OCI-LY7 (cell line): ENCODE measurements around the gene DUSP22. TPM values are rescaled to one million over a fixed set of nuclear protein-coding genes. Genes with fewer than 3 reads are reported as not detected.

Experiments
- BruUV-seq: library from RNA; stranded (reverse); fragments of 400-500 nt; replicated peaks from 2 replicates; lab custom pipeline; 2021; lab: Mats Ljungman, UMichigan
- CTCF ChIA-PET: fragments of 300-600 bp; sonication (Branson Sonifier 250); formaldehyde crosslinking; loops from one replicate; lab custom pipeline; 2022; ENCODE audit warnings: antibody characterized with exemption; ENCODE audit not compliant: unreplicated experiment; lab: Charles Lee
- POLR2A ChIA-PET: fragments of 300-600 bp; sonication (Branson Sonifier 250); formaldehyde crosslinking; loops from one replicate; lab custom pipeline; 2022; ENCODE audit warnings: antibody characterized with exemption; lab: Charles Lee
- DNase-seq: peaks from one replicate; pipeline ENCODE4 v3.0.0-alpha.2; 2015; ENCODE audit warnings: low spot score
- H2AFZ ChIP-seq: fragments of 200-600 bp; sonication (generic), shearing (Covaris generic); 2 replicates; pipeline ENCODE4 v1.6.1; 2014; ENCODE audit warnings: mild to moderate bottlenecking, antibody characterized with exemption, low read length, moderate library complexity
- H3K27ac ChIP-seq: fragments of 200-600 bp; sonication (generic); 2 replicates; pipeline ENCODE4 v1.5.1; 2014; ENCODE audit warnings: mixed run types, low read depth, mild to moderate bottlenecking, moderate library complexity, low read length, inconsistent platforms; ENCODE audit not compliant: poor library complexity, severe bottlenecking
- H3K36me3 ChIP-seq: fragments of 200-600 bp; sonication (generic); 2 replicates; pipeline ENCODE4 v1.6.1; 2014; ENCODE audit warnings: mild to moderate bottlenecking, antibody characterized with exemption, low read length, moderate library complexity, mixed read lengths; ENCODE audit not compliant: insufficient read depth
- H3K4me1 ChIP-seq: fragments of 200-600 bp; sonication (generic); 2 replicates; pipeline ENCODE4 v1.5.1; 2014; ENCODE audit warnings: mild to moderate bottlenecking, low read length; ENCODE audit not compliant: insufficient read depth, poor library complexity, severe bottlenecking
- H3K4me2 ChIP-seq: fragments of 200-600 bp; sonication (generic); 2 replicates; pipeline ENCODE4 v1.6.1; 2014; ENCODE audit warnings: mild to moderate bottlenecking, low read length
- H3K4me3 ChIP-seq: fragments of 200-600 bp; sonication (generic); 2 replicates; pipeline ENCODE4 v1.5.1; 2014; ENCODE audit warnings: mild to moderate bottlenecking, low read depth, low read length; ENCODE audit not compliant: poor library complexity, severe bottlenecking
- H3K79me2 ChIP-seq: fragments of 200-600 bp; sonication (generic); 2 replicates; pipeline ENCODE4 v1.6.1; 2016; ENCODE audit warnings: low read depth, mild to moderate bottlenecking, low read length, moderate library complexity, mixed read lengths; ENCODE audit not compliant: insufficient read depth
- H3K9me2 ChIP-seq: fragments of 200-600 bp; sonication (generic); 2 replicates; pipeline ENCODE4 v1.6.1; 2016; ENCODE audit warnings: mild to moderate bottlenecking, low read length, mixed read lengths; ENCODE audit not compliant: insufficient read depth
- H3K9me3 ChIP-seq: fragments of 200-600 bp; sonication (generic); 2 replicates; pipeline ENCODE4 v1.6.1; 2014; ENCODE audit warnings: mild to moderate bottlenecking, mixed run types, low read length, mixed read lengths
- H4K20me1 ChIP-seq: fragments of 200-600 bp; sonication (generic); 2 replicates; pipeline ENCODE4 v1.6.1; 2014; ENCODE audit warnings: mild to moderate bottlenecking, antibody characterized with exemption, low read length, moderate library complexity, mixed read lengths; ENCODE audit not compliant: insufficient read depth
- CTCF ChIP-seq: fragments of 200-600 bp; sonication (generic); conservative IDR thresholded peaks from 2 replicates; pipeline ENCODE4 v1.5.1; 2014; ENCODE audit warnings: mild to moderate bottlenecking, antibody characterized with exemption, low read length, moderate library complexity, mixed read lengths
- EZH2phosphoT487 ChIP-seq: fragments of 200-600 bp; sonication (generic); IDR thresholded peaks from 2 replicates; pipeline ENCODE4 v1.6.1; 2018; ENCODE audit warnings: low read depth, borderline replicate concordance, mild to moderate bottlenecking, mixed run types, antibody characterized with exemption, low read length, moderate library complexity, mixed read lengths
- intact Hi-C: fragments of 100-400 bp; cut with micrococcal nuclease; formaldehyde crosslinking; loops from one replicate; pipeline ENCODE4 v1.10.0; 2022; ENCODE audit not compliant: unreplicated experiment
- total RNA-seq, 2 experiments: library from RNA; depleted of rRNA in 1 of 2; stranded (reverse); fragments of >200 nt in 1 of 2; shearing (Covaris generic) in 1 of 2; gene quantifications; 2 replicates each; pipeline ENCODE4 v1.2.3, GENCODE V29; 2014 to 2022

DUSP22 gene
- total RNA-seq, 2 experiments from 2014 or later = 149 to 171 TPM

- H2AFZ ChIP-seq = no peak overlapping the region
- H3K79me2 ChIP-seq = peaks cover 22% of the 10 kb centered on the region; the same call in 1 of the 2 replicates
- no peaks in the 10 kb centered on the region for H4K20me1 ChIP-seq
- BruUV-seq = no TSS peak
- H3K9me2 ChIP-seq = no peaks in the 10 kb centered on the region
- CTCF ChIA-PET = interaction anchor here (2.5 to 3.4 kb wide), 2 partner anchors 9 to 14 kb away, joined by 7 to 30 read pairs; no protein-coding TSS in a partner anchor
- no peak for TF ChIP-seq CTCF
- TF ChIP-seq EZH2phosphoT487 = no peak
- H3K9me3 ChIP-seq = no peaks in the 10 kb centered on the region
- H3K4me1 ChIP-seq = peaks cover 91% of the 10 kb centered on the region
- DNase-seq = no peak
- H3K4me3 ChIP-seq = no peak overlapping the region
- H3K4me2 ChIP-seq = no peak overlapping the region
- intact Hi-C loops = no loop called here
- POLR2A ChIA-PET = interaction anchor here (0.8 to 11.3 kb wide), 16 partner anchors 9 to 124 kb away, joined by 3 to 180 read pairs (median 10); partner anchors contain the start of gene IRF4
- no peak overlapping the region for H3K27ac ChIP-seq
- peaks cover 44% of the 10 kb centered on the region for H3K36me3 ChIP-seq
Measured at GRCh38 chr6:314377-314776, 22.1 kb downstream of the DUSP22 start.

DNA sequence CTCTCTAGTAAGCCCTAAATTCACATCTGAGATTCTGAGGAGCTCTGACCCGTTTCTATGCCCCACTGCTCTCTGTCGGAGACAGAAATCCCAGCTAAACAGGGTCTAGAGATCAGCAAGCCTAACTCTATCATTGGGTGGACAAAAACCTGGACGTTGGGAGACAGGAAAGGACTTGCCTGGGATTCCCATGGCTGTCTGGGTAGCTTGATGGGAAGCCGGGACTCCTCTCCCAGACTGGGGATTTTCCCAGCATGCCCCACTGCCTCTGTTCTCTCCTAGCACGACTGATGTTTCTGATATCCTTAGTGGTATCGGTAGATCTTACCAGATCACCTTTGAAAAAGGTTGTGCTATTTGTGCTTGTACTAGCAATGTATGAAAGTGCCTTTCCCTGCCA lies 22.9 kb downstream of the DUSP22 start:
- intact Hi-C loops = no loop called here
- no peak for TF ChIP-seq EZH2phosphoT487
- Histone ChIP-seq H3K4me2 (no peak overlapping the region), H3K27ac (no peak overlapping the region), H2AFZ (no peak overlapping the region), H3K4me1 (peaks cover 91% of the 10 kb centered on the region), H3K36me3 (peaks cover 41% of the 10 kb centered on the region), H3K9me2 (no peaks in the 10 kb centered on the region), H3K79me2 (peaks cover 20% of the 10 kb centered on the region; the same call in 1 of the 2 replicates), H4K20me1 (no peaks in the 10 kb centered on the region), H3K4me3 (no peak overlapping the region), H3K9me3 (no peaks in the 10 kb centered on the region)
- ChIA-PET CTCF (interaction anchor here (0.6 to 3.4 kb wide), 5 partner anchors 8 to 39 kb away, joined by 3 to 30 read pairs (median 4); no protein-coding TSS in a partner anchor), POLR2A (interaction anchor here (0.6 to 11.3 kb wide), 17 partner anchors 8 to 131 kb away, joined by 3 to 180 read pairs (median 5); partner anchors contain the start of gene IRF4)
- DNase-seq = no peak
- BruUV-seq = no TSS peak

GRCh38 chr6:315921-316752 lies 23.9 kb downstream of the DUSP22 start:
- Histone ChIP-seq H3K4me1 (peaks cover 100% of the 10 kb centered on the region), H2AFZ (no peak overlapping the region), H3K9me3 (no peaks in the 10 kb centered on the region), H3K4me2 (peak overlapping the region; percentile 34), H3K79me2 (peaks cover 12% of the 10 kb centered on the region; the same call in 1 of the 2 replicates), H3K9me2 (no peaks in the 10 kb centered on the region), H3K27ac (peak overlapping the region; percentile 50), H4K20me1 (no peaks in the 10 kb centered on the region), H3K36me3 (peaks cover 43% of the 10 kb centered on the region), H3K4me3 (no peak overlapping the region)
- TF ChIP-seq EZH2phosphoT487 (no peak), CTCF (no peak)
- no peak for DNase-seq
- no TSS peak for BruUV-seq
- ChIA-PET POLR2A (interaction anchor here (0.5 to 8.7 kb wide), 19 partner anchors 9 to 162 kb away, joined by 3 to 98 read pairs (median 4); partner anchors contain the start of gene IRF4), CTCF (interaction anchor here (0.9 to 2.6 kb wide), 5 partner anchors 10 to 16 kb away, joined by 3 to 11 read pairs (median 4); no protein-coding TSS in a partner anchor)
- intact Hi-C loops = no loop called here
